ENCODE data around the gene MAPRE2.

Gene MAPRE2

GRCh38 chr18:35185771-35186170 lies 144.6 kb downstream of the MAPRE2 start:
- DNase-seq = no peak
- Histone ChIP-seq H3F3A (ENCODE audit: insufficient read depth, low read length) (no peaks in the 10 kb centered on the region), H3K36me3 (replicated peaks; ENCODE audit: insufficient read depth, low read length) (no peaks in the 10 kb centered on the region), H3K4me3 (ENCODE audit: low read length) (no peak overlapping the region), H2AFZ (ENCODE audit: low read length) (no peak overlapping the region), H3K27ac (ENCODE audit: low read length) (no peak overlapping the region), H3K4me1 (ENCODE audit: low read length) (no peaks in the 10 kb centered on the region), H3K79me2 (ENCODE audit: low read length) (no peaks in the 10 kb centered on the region), H3K4me2 (ENCODE audit: low read depth, low read length) (no peak overlapping the region), H3K27me3 (replicated peaks; ENCODE audit: insufficient read depth, low read length) (no peaks in the 10 kb centered on the region), H4K20me1 (ENCODE audit: insufficient read depth, low read length) (no peaks in the 10 kb centered on the region), H3K9me2 (replicated peaks; ENCODE audit: insufficient read depth, low read length) (no peaks in the 10 kb centered on the region), H3K9me3 (replicated peaks; ENCODE audit: insufficient read depth, low read length) (no peaks in the 10 kb centered on the region), H3K9ac (ENCODE audit: low read length) (no peak overlapping the region)
- TF ChIP-seq EZH2phosphoT487 (IDR thresholded peaks at IDR 0.05; ENCODE audit: low read length) = no peak
- TF ChIP-seq CTCF (IDR thresholded peaks at IDR 0.05; ENCODE audit: low read length) = no peak
- TF ChIP-seq EZH2 (optimal IDR thresholded peaks at IDR 0.05; ENCODE audit: low read depth, low read length) = no peak

GRCh38 chr18:35186291-35187034 lies 145.2 kb downstream of the MAPRE2 start:
- Histone ChIP-seq H3K9me2 (replicated peaks; ENCODE audit: insufficient read depth, low read length) (no peaks in the 10 kb centered on the region), H3F3A (ENCODE audit: insufficient read depth, low read length) (no peaks in the 10 kb centered on the region), H3K9ac (ENCODE audit: low read length) (no peak overlapping the region), H4K20me1 (ENCODE audit: insufficient read depth, low read length) (no peaks in the 10 kb centered on the region), H3K27me3 (replicated peaks; ENCODE audit: insufficient read depth, low read length) (no peaks in the 10 kb centered on the region), H3K4me2 (ENCODE audit: low read depth, low read length) (no peak overlapping the region), H3K4me3 (ENCODE audit: low read length) (no peak overlapping the region), H3K27ac (ENCODE audit: low read length) (no peak overlapping the region), H3K36me3 (replicated peaks; ENCODE audit: insufficient read depth, low read length) (no peaks in the 10 kb centered on the region), H3K4me1 (ENCODE audit: low read length) (no peaks in the 10 kb centered on the region), H2AFZ (ENCODE audit: low read length) (no peak overlapping the region), H3K9me3 (replicated peaks; ENCODE audit: insufficient read depth, low read length) (no peaks in the 10 kb centered on the region), H3K79me2 (ENCODE audit: low read length) (no peaks in the 10 kb centered on the region)
- DNase-seq = no peak
- TF ChIP-seq EZH2phosphoT487 (IDR thresholded peaks at IDR 0.05; ENCODE audit: low read length) = no peak

- Histone ChIP-seq H4K20me1 (ENCODE audit: insufficient read depth, low read length) (no peaks in the 10 kb centered on the region), H3K27ac (ENCODE audit: low read length) (no peak overlapping the region), H3K4me1 (ENCODE audit: low read length) (no peaks in the 10 kb centered on the region), H3K4me2 (ENCODE audit: low read depth, low read length) (no peak overlapping the region), H3K9me3 (replicated peaks; ENCODE audit: insufficient read depth, low read length) (no peaks in the 10 kb centered on the region), H3F3A (ENCODE audit: insufficient read depth, low read length) (no peaks in the 10 kb centered on the region), H3K36me3 (replicated peaks; ENCODE audit: insufficient read depth, low read length) (no peaks in the 10 kb centered on the region), H3K27me3 (replicated peaks; ENCODE audit: insufficient read depth, low read length) (no peaks in the 10 kb centered on the region), H2AFZ (ENCODE audit: low read length) (no peak overlapping the region), H3K79me2 (ENCODE audit: low read length) (no peaks in the 10 kb centered on the region), H3K9me2 (replicated peaks; ENCODE audit: insufficient read depth, low read length) (no peaks in the 10 kb centered on the region), H3K9ac (ENCODE audit: low read length) (no peak overlapping the region), H3K4me3 (ENCODE audit: low read length) (no peak overlapping the region)
- TF ChIP-seq CTCF (IDR thresholded peaks at IDR 0.05; ENCODE audit: low read length) (no peak), EZH2phosphoT487 (IDR thresholded peaks at IDR 0.05; ENCODE audit: low read length) (no peak), EZH2 (optimal IDR thresholded peaks at IDR 0.05; ENCODE audit: low read depth, low read length) (no peak)
- DNase-seq = no peak
Measured at GRCh38 chr18:35189510-35189909, 148.3 kb downstream of the MAPRE2 start.
